PC-9 (cell line): ENCODE measurements around the gene NR1H4. TPM values are rescaled to one million over a fixed set of nuclear protein-coding genes. Genes with fewer than 3 reads are reported as not detected.

Experiments used
- BruUV-seq: library from RNA; stranded (reverse); fragments of 400-500 nt; replicated peaks from 2 replicates; lab custom pipeline; 2021; lab: Mats Ljungman, UMichigan
- CTCF ChIA-PET: fragments of 300-600 bp; sonication (Branson Sonifier 250); formaldehyde crosslinking; loops from one replicate; lab custom pipeline; 2022; ENCODE audit warnings: antibody characterized with exemption; lab: Charles Lee
- POLR2A ChIA-PET: fragments of 300-600 bp; sonication (Branson Sonifier 250); formaldehyde crosslinking; loops from one replicate; lab custom pipeline; 2022; ENCODE audit warnings: antibody characterized with exemption; ENCODE audit not compliant: unreplicated experiment; lab: Charles Lee
- DNase-seq, 2 experiments: peaks; one replicate each; pipeline versions ENCODE4 v3.0.0 to v3.0.0-alpha.2; 2015 to 2022; ENCODE audit warnings: mixed read lengths in 1 of 2
- H2AFZ ChIP-seq: fragments of 200-600 bp; sonication (generic); 2 replicates; pipeline ENCODE4 v1.8.1; 2017; ENCODE audit warnings: antibody characterized with exemption
- H3F3A ChIP-seq: fragments of 200-600 bp; sonication (generic); 2 replicates; pipeline ENCODE4 v1.8.1; 2017; ENCODE audit warnings: antibody characterized with exemption, mild to moderate bottlenecking, low read depth; ENCODE audit not compliant: insufficient read depth
- H3K27ac ChIP-seq: fragments of 200-600 bp; sonication (generic); 2 replicates; pipeline ENCODE4 v1.6.1; 2016; ENCODE audit warnings: mixed run types
- H3K27me3 ChIP-seq: fragments of 200-600 bp; sonication (generic); 2 replicates; pipeline ENCODE4 v1.6.1; 2016; ENCODE audit warnings: low read depth, mixed run types; ENCODE audit not compliant: insufficient read depth
- H3K36me3 ChIP-seq: fragments of 200-600 bp; sonication (generic); 2 replicates; pipeline ENCODE4 v1.6.1; 2016; ENCODE audit warnings: low read depth, mixed run types
- H3K4me1 ChIP-seq: fragments of 200-600 bp; sonication (generic); replicated peaks from 2 replicates; pipeline ENCODE4 v1.6.1; 2016; ENCODE audit warnings: mixed run types; ENCODE audit not compliant: insufficient read depth
- H3K4me2 ChIP-seq: fragments of 200-600 bp; sonication (generic); 2 replicates; pipeline ENCODE4 v1.6.1; 2017; ENCODE audit warnings: mixed run types
- H3K4me3 ChIP-seq: fragments of 200-600 bp; sonication (generic); 2 replicates; pipeline ENCODE4 v1.6.1; 2016; ENCODE audit warnings: mixed run types
- H3K79me2 ChIP-seq: fragments of 200-600 bp; sonication (generic); 2 replicates; pipeline ENCODE4 v1.6.1; 2017; ENCODE audit warnings: low read depth, mixed run types
- H3K9me2 ChIP-seq: fragments of 200-600 bp; sonication (generic); 2 replicates; pipeline ENCODE4 v1.8.1; 2017; ENCODE audit warnings: mild to moderate bottlenecking; ENCODE audit not compliant: insufficient read depth
- H3K9me3 ChIP-seq: fragments of 200-600 bp; sonication (generic); 2 replicates; pipeline ENCODE4 v1.8.1; 2016; ENCODE audit warnings: low read depth; ENCODE audit not compliant: insufficient read depth
- H4K20me1 ChIP-seq: fragments of 200-600 bp; sonication (generic); 2 replicates; pipeline ENCODE4 v1.8.1; 2017; ENCODE audit not compliant: insufficient read depth
- CTCF ChIP-seq: fragments of 200-600 bp; sonication (generic); conservative IDR thresholded peaks from 2 replicates; pipeline ENCODE4 v1.6.1; 2017; ENCODE audit warnings: mixed run types, antibody characterized with exemption, mild to moderate bottlenecking, moderate library complexity
- EZH2 ChIP-seq: fragments of 200-600 bp; sonication (generic); IDR thresholded peaks from 2 replicates; pipeline ENCODE4 v1.8.0; 2017; ENCODE audit warnings: antibody characterized with exemption, low read depth
- intact Hi-C: fragments of 100-400 bp; cut with micrococcal nuclease; formaldehyde crosslinking; loops from one replicate; pipeline ENCODE4 v1.10.0; 2022; ENCODE audit not compliant: unreplicated experiment
- total RNA-seq: library from RNA; stranded (reverse); gene quantifications from 2 replicates; pipeline ENCODE4 v1.2.3, GENCODE V29; 2021

Gene NR1H4
- total RNA-seq, 1 experiment from 2014 or later, result not detected

GRCh38 chr12:100579844-100580243 lies 106.2 kb downstream of the NR1H4 start:
- no peak for DNase-seq
- Histone ChIP-seq H3K9me3 (no peaks in the 10 kb centered on the region), H3K4me3 (no peak overlapping the region), H3F3A (no peaks in the 10 kb centered on the region), H3K27ac (no peak overlapping the region), H3K9me2 (no peaks in the 10 kb centered on the region), H3K27me3 (no peaks in the 10 kb centered on the region), H4K20me1 (no peaks in the 10 kb centered on the region), H3K4me1 (peaks cover 5% of the 10 kb centered on the region), H3K4me2 (no peak overlapping the region), H3K79me2 (peaks cover 52% of the 10 kb centered on the region), H3K36me3 (no peaks in the 10 kb centered on the region), H2AFZ (no peak overlapping the region)
- intact Hi-C loops, result no loop called here
- TF ChIP-seq EZH2 (no peak), CTCF (no peak)
- no TSS peak for BruUV-seq
- ChIA-PET POLR2A (no interaction called here), CTCF (no interaction called here)

- H3K79me2 ChIP-seq, result peaks cover 19% of the 10 kb centered on the region
- CTCF ChIA-PET, result no interaction called here
Measured at GRCh38 chr12:100584256-100584655, 110.6 kb downstream of the NR1H4 start.

GRCh38 chr12:100591979-100592378 lies 118.3 kb downstream of the NR1H4 start:
- H3K9me3 ChIP-seq, result no peaks in the 10 kb centered on the region
- H3K4me1 ChIP-seq, result no peaks in the 10 kb centered on the region
- no TSS peak for BruUV-seq
- H3K27me3 ChIP-seq, result no peaks in the 10 kb centered on the region
- intact Hi-C loops, result no loop called here
- no peaks in the 10 kb centered on the region for H3K9me2 ChIP-seq
- DNase-seq, result no peak
- H3F3A ChIP-seq, result no peaks in the 10 kb centered on the region
- no peak overlapping the region for H3K27ac ChIP-seq
- no peaks in the 10 kb centered on the region for H4K20me1 ChIP-seq
- TF ChIP-seq EZH2 (no peak), CTCF (no peak)
- ChIA-PET POLR2A (no interaction called here), CTCF (no interaction called here)
- H2AFZ ChIP-seq, result no peak overlapping the region
- no peaks in the 10 kb centered on the region for H3K36me3 ChIP-seq
- H3K4me3 ChIP-seq, result no peak overlapping the region
- H3K4me2 ChIP-seq, result no peak overlapping the region
- no peaks in the 10 kb centered on the region for H3K79me2 ChIP-seq

More at GRCh38 chr12:100584256-100584655, 110.6 kb downstream of the NR1H4 start:
- Histone ChIP-seq H3K27ac (no peak overlapping the region), H3K9me3 (no peaks in the 10 kb centered on the region), H3F3A (no peaks in the 10 kb centered on the region), H3K4me2 (no peak overlapping the region), H3K9me2 (no peaks in the 10 kb centered on the region), H3K36me3 (no peaks in the 10 kb centered on the region), H3K4me3 (no peak overlapping the region), H2AFZ (no peak overlapping the region), H4K20me1 (no peaks in the 10 kb centered on the region), H3K27me3 (no peaks in the 10 kb centered on the region), H3K4me1 (no peaks in the 10 kb centered on the region)
- intact Hi-C loops, result no loop called here
- TF ChIP-seq CTCF (no peak), EZH2 (no peak)
- POLR2A ChIA-PET, result no interaction called here
- no TSS peak for BruUV-seq
- DNase-seq, result no peak
